HG02840 (cell line): ENCODE data around the gene TAOK2.

Experiments used
- ATAC-seq: cut with Tn5 transposase; IDR thresholded peaks from one replicate; pipeline ENCODE4 v1.9.1; 2021; ENCODE audit warnings: mild to moderate bottlenecking, moderate library complexity, moderate number of reproducible peaks; ENCODE audit not compliant: unreplicated experiment, low FRiP score

The TAOK2 gene

DNA sequence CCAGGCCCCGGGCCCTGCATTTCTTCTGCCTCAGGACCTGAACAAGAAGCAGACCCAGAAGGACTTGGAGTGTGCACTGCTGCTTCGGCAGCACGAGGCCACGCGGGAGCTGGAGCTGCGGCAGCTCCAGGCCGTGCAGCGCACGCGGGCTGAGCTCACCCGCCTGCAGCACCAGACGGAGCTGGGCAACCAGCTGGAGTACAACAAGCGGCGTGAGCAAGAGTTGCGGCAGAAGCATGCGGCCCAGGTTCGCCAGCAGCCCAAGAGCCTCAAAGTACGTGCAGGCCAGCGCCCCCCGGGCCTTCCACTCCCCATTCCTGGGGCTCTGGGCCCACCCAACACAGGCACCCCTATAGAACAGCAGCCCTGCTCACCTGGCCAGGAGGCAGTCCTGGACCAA is 12.6 kb downstream of the TAOK2 start:
- no peak for ATAC-seq

DNA sequence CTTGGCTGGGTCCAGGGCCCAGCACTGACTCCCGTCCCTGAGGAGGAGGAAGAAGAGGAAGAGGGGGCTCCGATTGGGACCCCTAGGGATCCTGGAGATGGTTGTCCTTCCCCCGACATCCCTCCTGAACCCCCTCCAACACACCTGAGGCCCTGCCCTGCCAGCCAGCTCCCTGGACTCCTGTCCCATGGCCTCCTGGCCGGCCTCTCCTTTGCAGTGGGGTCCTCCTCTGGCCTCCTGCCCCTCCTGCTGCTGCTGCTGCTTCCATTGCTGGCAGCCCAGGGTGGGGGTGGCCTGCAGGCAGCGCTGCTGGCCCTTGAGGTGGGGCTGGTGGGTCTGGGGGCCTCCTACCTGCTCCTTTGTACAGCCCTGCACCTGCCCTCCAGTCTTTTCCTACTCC is 13.3 kb downstream of the TAOK2 start:
- no peak for ATAC-seq

DNA sequence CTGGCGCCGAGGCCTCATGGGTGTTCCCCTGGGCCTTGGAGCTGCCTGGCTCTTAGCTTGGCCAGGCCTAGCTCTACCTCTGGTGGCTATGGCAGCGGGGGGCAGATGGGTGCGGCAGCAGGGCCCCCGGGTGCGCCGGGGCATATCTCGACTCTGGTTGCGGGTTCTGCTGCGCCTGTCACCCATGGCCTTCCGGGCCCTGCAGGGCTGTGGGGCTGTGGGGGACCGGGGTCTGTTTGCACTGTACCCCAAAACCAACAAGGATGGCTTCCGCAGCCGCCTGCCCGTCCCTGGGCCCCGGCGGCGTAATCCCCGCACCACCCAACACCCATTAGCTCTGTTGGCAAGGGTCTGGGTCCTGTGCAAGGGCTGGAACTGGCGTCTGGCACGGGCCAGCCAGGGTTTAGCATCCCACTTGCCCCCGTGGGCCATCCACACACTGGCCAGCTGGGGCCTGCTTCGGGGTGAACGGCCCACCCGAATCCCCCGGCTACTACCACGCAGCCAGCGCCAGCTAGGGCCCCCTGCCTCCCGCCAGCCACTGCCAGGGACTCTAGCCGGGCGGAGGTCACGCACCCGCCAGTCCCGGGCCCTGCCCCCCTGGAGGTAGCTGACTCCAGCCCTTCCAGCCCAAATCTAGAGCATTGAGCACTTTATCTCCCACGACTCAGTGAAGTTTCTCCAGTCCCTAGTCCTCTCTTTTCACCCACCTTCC is 13.9 kb downstream of the TAOK2 start:
- no peak for ATAC-seq

DNA sequence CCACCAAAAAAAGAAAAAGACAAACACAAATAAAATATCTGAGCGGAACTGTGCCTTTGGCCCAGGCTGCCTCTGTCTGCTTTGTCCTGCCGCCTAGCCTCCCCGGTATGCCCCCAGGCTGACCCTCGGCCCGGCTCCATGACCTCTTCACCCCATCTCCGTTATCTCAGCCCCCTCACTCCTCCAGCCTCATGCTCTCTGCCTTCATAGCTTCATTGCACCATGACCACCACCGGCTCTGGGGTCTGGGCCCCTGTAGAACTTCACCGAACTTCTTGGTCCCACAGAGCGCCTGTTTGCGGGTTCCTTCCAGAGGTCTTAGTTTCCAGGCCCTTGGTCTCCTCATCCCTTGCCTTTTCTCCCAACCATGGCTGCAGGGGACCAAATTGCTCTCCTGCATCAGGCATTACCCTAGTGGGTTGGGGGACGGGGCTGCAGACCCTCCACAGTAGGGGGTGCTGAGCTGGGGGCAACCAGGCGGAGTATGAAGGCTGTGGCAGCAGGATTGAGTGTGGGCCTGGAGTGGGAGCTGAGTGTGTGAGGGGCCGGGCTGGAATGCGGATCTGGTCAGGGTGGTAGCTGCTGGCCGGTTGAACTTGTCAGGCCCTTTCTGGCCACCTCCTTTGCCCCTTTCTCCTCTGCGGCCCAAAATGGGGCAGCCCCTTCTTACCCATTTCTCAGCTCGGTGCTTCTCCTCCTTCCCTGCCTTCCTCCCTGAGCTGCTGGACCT is 14.8 kb downstream of the TAOK2 start:
- no peak for ATAC-seq

DNA sequence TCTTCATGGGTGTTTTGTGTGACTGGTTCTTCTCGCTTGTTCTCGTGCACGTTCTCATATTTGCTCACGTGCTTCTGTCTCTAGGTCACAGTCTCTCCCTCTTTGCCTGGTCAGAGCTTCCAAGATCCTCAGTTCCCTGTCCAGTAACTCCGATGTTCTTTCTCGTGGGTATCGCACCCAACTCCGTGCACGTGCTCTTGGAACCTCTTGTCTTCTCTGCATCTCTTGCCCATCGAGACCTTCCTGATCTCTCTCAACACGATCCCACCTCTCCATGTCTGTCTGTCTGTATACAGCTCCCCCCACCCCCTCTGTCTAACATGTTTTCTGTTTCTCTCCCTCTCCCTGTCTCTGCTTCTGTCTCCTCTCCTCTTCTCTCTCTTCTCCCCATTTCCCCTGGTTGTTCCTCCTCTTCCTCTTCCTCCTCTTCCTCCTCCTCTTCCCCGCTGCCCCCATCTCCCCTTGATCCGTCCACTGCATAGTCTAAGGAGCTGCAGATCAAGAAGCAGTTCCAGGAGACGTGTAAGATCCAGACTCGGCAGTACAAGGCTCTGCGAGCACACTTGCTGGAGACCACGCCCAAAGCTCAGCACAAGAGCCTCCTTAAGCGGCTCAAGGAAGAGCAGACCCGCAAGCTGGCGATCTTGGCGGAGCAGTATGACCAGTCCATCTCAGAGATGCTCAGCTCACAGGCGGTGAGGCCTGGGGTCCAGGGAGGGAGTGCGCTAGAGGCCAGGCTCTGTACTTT is 15.6 kb downstream of the TAOK2 start:
- ATAC-seq = no peak

DNA sequence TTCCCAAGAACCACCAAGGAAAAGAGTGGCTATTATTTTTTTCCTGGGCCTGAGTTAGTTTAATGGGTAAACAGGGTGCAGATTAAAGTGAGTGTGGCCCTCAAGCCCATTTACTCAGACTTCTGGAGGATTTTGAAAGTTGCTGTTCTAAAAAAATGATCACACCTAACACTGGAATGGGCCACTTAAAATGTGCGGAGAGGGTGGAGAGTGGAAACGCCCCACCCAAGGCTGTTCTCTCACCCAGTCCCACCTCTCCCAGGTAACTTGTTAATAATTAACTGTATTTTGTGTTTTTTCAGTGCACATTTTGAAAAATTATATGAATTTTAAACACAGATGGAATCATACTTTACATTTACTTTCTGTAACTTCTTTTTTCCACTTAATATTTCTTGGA is 16.4 kb downstream of the TAOK2 start:
- ATAC-seq = no peak

DNA sequence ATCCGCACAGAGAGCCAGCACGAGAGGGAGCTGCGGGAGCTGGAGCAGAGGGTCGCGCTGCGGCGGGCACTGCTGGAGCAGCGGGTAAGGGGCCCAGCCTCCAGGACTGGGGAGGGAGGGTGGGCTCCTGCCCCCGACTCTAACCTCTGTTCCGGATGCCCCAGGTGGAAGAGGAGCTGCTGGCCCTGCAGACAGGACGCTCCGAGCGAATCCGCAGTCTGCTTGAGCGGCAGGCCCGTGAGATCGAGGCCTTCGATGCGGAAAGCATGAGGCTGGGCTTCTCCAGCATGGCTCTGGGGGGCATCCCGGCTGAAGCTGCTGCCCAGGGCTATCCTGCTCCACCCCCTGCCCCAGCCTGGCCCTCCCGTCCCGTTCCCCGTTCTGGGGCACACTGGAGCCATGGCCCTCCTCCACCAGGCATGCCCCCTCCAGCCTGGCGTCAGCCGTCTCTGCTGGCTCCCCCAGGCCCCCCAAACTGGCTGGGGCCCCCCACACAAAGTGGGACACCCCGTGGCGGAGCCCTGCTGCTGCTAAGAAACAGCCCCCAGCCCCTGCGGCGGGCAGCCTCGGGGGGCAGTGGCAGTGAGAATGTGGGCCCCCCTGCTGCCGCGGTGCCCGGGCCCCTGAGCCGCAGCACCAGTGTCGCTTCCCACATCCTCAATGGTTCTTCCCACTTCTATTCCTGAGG is 17.4 kb downstream of the TAOK2 start:
- ATAC-seq = no peak

DNA sequence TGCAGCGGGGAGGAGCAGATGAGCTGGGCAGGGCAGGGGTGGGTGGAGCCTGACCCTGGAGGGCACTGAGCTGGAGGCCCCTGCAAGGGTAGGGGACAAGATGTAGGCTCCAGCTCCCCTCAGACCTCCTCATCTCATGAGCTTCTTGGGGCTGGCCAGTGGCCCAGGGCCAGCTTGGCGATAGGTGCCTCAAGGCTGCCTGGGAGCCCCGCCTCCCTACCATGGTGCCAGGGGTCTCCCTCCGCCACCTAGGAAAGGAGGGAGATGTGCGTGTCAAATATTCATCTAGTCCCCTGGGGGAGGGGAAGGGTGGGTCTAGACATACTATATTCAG is 17.9 kb downstream of the TAOK2 start:
- ATAC-seq = no peak

DNA sequence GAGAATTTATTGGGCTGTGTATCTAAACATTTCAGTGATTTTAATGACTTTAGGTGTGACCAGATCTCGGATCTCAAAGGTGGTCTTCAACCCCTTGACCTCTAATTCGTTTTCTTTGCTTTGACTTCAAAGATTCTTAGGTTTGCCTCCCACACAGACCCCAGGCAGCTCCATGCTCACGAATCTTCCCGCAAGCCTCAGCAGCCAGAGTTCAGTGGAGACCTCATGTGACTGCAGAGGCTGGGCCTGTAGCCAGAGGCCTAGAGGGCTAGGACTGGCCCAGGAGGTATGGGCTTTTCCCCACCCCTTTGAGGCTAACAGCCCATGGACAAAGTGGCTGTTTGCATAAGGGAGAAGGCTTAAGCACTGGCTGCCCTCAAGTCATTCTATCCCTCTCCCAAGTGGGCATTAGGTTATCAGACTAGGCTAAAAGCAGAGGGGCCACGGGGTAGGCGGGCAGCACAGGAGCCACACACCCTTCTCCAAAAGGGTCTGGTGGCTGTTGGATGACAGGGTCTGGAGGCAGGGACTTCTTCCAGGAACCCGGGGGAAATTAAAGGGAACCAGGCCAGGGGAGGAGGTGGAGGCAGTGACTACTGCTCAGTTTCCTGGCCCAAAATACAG is 18.8 kb downstream of the TAOK2 start:
- no peak for ATAC-seq

DNA sequence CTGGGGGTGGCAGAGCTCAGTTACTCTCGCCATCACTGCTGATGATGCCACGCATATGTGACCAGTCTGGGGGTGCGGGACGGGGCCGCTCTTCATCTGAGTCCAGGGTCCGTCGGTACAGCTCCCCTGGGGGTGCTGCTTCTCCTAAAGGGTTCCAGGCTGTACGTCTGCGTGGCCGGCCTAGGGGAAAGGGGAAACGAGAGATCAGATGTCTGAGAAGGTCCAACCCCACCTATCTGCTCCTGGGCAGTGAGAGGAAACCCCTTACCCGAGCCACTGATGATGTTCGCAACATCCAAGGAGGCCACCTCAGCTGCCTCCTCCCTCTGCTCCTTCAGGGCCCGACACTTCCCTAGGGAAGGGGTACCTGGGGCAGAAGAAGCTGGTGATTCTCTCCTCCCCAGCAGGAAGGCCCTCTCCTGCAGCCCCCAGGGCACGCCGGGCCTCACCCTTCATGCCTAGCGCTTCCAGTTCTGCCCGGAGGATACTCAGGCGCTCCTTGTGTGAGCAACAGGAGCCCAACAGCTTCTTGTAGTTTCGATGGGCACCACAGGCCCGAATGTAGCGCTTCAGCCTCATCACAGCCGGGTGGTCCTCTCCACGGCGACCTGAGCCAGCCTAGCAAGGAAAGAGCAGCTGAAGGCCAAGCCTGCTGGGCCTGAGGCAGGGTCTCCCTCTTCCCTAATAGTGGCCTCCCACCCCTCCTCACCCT is 19.7 kb downstream of the TAOK2 start:
- no peak for ATAC-seq

DNA sequence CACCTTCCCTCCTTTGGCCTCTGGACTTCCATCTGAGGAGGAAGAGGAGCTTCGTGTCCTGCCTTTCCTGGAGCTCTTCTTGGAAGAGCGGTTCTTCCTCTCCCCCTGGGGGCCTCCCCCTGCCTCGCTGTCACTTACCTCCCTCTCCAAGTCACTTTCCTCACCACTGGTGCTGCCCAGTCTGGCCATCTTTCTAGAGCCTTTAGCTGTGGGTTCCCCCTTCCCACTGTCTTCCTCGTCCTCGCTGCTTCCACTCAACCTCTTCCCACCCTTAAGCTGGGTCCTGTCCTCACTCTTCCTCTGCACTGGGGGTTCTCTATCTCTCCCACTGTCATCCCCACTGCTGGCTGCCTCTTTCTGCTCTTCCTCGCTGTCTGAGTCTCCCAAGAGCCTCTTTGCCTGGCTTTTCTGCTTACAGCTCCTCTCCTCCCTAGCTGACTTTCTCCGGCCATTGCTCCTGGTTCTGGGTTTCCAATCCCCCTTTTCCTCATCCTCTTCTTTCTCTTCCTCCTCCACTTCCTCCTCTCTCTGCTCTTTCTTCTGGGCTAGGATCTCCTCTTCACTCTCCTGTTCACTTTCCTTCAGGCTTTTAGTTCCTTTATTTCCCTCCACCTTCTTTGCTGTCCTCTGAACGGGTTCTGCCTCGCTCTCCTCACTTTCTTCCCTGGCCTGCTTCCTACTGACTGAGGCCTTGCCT is 20.4 kb downstream of the TAOK2 start:
- ATAC-seq = no peak

DNA sequence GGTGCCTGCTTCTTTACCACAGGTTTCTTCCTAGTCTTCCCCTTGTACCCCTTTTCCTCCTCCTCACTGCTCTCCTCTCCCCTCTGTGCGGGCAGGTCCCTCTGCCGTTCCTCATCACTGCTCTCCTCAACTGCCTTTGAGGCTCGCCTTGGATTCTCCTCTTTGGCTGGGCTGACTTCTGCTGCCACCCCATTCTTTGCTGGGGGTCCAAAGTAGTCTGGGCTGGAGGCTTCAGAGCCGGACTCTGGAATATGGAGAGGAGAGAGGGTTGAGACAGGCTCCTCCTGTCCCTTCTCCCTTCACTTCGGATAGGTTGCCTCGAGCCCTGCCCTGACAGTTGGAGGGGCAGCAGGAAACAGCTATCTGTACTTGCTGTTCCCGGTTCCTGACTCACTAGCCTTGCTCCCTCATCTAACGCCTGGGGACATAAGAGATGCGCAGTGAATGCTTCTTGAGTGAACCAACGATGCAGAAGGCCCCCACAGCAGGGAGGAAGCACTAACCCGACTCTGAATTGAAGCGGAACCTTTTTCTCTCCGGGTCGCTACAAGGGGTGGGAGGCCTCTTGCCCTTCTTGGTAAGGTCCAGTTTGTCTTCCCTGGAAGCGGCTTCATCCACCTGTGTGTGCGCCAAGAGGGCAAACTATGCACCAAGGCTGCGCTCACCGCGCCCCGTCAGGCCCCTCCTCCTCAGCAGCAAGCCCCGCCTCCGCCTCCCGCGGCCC is 21.1 kb downstream of the TAOK2 start:
- peak; percentile 30 for ATAC-seq

DNA sequence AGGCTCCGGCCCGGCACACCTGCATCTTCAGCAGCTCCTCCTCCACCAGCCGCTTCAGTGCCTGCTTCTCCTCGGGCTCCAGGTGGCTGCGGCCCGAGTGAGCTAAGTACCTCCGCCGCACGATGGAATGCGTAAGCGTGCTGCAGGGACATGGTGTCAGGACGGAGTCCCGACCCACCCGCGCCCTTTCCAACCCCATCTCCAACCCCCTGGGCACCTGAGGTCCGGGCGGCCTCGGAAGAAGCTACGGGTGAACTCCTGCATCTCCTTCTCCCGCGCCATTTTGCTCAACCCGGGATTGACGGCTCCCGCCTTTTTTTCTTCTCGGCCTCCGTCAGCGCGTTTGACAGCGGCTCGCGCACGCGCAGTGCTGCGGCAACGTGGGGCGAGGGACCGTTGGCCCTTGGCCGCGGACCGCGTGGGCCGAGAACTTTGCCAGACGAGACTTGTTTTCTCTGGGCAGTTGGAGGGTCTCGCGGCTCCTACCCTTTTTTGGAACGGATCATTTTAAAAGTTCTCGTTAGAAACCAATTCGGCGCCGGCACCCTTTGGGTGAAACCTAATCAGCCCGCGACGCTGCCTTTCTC is 21.7 kb downstream of the TAOK2 start, which contains the start of gene HIRIP3:
Gene HIRIP3 (minus strand): TSS at position 294 of the 587 bp plus-strand sequence. CDS start 12 bp downstream, at position 282.
- peak; percentile 54 for ATAC-seq

DNA sequence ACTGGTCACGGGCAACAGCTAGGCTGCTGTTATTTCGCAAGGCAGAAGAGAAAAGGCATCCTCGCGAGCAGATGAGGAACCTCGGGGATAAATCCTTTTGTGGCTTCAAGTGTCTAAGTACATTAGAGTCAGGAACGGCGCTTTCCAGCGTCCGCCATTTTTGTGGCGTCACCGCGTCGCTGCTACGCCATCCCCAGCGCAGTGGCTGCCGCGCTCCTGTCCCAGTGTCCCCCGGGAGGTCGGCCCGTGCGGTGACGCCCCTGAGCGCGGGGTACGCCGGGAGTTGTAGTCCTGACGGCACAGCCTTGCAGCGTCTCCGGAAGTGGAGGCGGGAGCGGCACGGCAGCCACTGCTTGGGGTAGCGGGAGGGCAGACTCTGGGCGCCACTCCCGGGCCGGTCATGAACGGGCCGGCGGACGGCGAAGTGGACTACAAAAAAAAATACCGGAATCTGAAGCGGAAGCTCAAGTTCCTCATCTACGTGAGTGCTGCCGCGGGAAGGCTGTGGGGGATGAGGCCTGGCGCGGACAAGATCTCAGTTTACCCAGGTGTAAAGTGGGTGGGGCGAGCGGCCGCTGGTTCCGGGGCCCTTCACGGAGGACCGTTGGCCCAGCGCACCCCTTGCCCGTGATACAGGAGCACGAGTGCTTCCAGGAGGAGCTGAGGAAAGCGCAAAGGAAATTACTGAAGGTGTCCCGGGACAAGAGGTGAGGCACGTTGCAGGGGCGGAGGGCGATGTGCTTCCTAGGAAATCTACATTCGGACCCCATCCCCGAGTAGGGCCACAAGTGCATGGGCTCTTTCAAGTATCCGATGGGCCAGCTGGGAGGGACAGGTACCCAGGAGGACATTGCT is 22.5 kb downstream of the TAOK2 start, which contains the start of gene INO80E:
Gene INO80E (plus strand): TSS at position 331 of the 855 bp plus-strand sequence. CDS start 70 bp downstream, at position 401.
- peak; percentile 77 for ATAC-seq

DNA sequence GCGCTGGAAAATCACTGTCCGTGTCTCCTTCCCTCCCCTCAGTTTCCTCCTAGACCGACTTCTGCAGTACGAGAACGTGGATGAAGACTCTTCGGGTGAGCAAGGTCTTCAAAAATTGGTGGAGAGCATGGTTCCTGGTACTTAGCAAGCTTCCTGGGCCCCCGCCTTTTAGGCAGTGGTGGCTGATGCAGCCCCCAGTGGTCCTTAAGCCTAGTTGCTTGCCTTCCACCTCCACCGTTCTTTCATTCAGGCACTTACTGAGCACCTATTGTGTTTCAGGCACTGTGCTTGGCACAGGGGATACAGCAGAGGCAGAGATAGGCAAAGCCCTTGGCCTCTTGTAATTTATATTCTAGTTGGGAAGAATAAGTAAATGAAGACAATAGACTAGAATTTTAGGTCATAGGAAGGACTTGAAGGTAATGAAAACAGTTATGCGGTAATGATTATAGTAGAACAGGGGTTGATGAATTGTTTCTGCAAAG is 23.1 kb downstream of the TAOK2 start:
- no peak for ATAC-seq

DNA sequence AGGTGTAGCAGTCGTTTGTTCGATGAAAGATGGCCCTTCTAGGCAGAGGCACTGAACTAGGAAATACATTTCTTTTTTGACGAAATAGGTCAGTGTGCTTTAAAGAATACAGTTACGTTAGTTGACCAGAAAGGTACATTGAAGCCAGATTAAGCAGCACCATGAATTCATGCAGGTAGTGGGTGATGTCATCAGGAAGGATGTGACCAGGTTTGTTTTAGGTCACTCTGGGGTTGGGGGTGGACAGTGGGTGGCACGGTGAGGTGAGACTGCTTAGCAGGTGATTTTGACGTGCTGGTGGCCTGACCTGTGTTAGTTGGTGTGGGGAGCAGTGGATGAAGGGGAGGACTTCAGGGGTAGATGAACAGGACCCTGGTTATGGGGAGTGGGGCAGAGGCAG is 25.9 kb downstream of the TAOK2 start:
- ATAC-seq = no peak
